ENCODE measurements around the gene IRF6. TPM values are rescaled to one million over a fixed set of nuclear protein-coding genes. Genes with fewer than 3 reads are reported as not detected.
A peak's percentile ranks its signal among the peaks of the same experiment; 100 is the strongest.

The IRF6 gene
- total RNA-seq, 1 donor from 2014 or later: 28.2 TPM

DNA sequence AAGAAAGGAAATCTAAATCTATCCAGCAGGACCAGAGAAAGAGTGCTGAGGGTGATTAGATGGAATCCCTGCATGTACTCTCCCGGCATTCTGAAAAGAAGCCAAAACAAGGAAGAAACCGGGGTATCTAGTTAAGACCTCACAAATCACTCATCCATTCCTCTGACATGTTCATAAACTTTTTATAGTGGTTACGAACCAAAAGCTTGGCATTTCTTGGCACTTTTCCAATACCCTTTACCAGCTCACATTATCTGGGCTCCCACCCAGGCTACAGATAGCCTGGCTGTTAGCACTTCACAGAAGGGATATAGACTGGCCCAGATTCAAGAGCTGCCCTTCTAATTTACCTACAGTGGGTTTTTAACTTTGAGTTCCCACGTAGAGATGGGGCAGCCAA lies 19.8 kb downstream of the IRF6 start:
- Mint-ChIP-seq H3K4me3 (no peak overlapping the region), H3K4me1 (ENCODE audit: unreplicated experiment) (peaks cover 26% of the 10 kb centered on the region), H3K36me3 (peaks cover 39% of the 10 kb centered on the region), H3K27me3 (peaks cover 21% of the 10 kb centered on the region), H3K9me3 (no peaks in the 10 kb centered on the region), H3K27ac (peak overlapping the region; percentile 98)
- TF ChIP-seq, protein P1, sequence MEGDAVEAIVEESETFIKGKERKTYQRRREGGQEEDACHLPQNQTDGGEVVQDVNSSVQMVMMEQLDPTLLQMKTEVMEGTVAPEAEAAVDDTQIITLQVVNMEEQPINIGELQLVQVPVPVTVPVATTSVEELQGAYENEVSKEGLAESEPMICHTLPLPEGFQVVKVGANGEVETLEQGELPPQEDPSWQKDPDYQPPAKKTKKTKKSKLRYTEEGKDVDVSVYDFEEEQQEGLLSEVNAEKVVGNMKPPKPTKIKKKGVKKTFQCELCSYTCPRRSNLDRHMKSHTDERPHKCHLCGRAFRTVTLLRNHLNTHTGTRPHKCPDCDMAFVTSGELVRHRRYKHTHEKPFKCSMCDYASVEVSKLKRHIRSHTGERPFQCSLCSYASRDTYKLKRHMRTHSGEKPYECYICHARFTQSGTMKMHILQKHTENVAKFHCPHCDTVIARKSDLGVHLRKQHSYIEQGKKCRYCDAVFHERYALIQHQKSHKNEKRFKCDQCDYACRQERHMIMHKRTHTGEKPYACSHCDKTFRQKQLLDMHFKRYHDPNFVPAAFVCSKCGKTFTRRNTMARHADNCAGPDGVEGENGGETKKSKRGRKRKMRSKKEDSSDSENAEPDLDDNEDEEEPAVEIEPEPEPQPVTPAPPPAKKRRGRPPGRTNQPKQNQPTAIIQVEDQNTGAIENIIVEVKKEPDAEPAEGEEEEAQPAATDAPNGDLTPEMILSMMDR (conservative IDR thresholded peaks at IDR 0.05): no peak
- DNase-seq (ENCODE audit: extremely low spot score, unreplicated experiment): no peak

GRCh38 chr1:209785592-209785991 lies 20.4 kb downstream of the IRF6 start:
- H3K4me3 Mint-ChIP-seq: no peak overlapping the region
- peaks cover 26% of the 10 kb centered on the region for H3K4me1 Mint-ChIP-seq (ENCODE audit: unreplicated experiment)
- peaks cover 19% of the 10 kb centered on the region for H3K27me3 Mint-ChIP-seq
- DNase-seq (ENCODE audit: extremely low spot score, unreplicated experiment): no peak
- peak overlapping the region; percentile 98 for H3K27ac Mint-ChIP-seq
- H3K36me3 Mint-ChIP-seq: peaks cover 34% of the 10 kb centered on the region
- no peaks in the 10 kb centered on the region for H3K9me3 Mint-ChIP-seq
- TF ChIP-seq, protein P1 (conservative IDR thresholded peaks at IDR 0.05): no peak

DNA sequence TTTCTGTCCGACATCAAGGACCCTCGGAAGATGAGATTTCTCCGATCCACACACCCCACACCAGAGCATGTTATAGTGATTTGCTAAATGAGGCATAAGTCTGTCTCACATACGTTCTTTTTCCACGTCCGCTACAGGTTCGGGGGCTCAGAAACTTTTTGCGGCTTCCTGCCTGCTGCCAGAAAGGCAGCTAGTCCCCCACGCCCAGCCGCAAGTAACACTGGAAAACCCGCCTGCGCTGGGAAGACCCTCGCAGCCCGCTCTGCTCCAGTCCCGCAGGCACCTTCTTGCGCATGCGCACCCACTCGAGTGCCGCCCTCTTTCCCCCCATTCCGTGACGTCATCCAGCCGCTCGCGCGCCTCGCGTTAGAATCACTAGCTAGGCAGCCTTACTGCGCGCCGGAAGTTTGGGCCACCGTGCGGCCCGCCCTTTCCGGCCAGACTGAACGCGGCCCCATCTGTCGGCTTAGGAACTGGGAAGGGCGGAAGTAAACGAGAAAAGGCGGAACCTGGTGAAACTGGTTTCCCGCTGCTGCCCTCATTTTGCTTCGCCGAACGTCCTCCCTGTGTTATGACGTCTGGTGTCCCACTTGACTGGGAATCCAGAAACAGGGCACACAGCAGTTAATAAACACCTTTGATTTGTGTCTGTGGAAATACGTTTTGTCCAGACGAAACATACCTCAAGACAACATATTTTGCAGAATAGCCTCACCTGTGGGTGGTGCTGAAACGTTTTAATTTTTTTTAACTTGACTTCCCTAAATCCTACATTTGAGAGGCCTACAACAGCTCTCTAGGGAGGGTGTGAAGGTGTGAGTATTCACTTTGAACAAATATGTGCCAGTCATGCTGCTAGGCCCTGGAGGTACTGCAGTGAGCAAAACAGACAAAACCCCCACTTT lies 21.4 kb downstream of the IRF6 start, which contains the start of gene C1orf74:
Gene C1orf74, minus strand, starts transcription at position 295 of the 905 bp plus-strand sequence. CDS start 925 bp downstream, outside the sequence.
- Mint-ChIP-seq H3K27ac (peak within 1 kb of the TSS; percentile 98), H3K36me3 (peaks cover 34% of the 10 kb centered on the region), H3K4me3 (peak within 1 kb of the TSS; percentile 96), H3K9me3 (no peaks in the 10 kb centered on the region), H3K4me1 (ENCODE audit: unreplicated experiment) (peaks cover 30% of the 10 kb centered on the region), H3K27me3 (peaks cover 14% of the 10 kb centered on the region)
- DNase-seq (ENCODE audit: extremely low spot score, unreplicated experiment): peak; percentile 100
- TF ChIP-seq, protein P1 (conservative IDR thresholded peaks at IDR 0.05): no peak

- TF ChIP-seq, protein P1 (conservative IDR thresholded peaks at IDR 0.05): no peak
- H3K9me3 Mint-ChIP-seq: no peaks in the 10 kb centered on the region
- H3K27me3 Mint-ChIP-seq: peaks cover 14% of the 10 kb centered on the region
- peak overlapping the region; percentile 98 for H3K27ac Mint-ChIP-seq
- peaks cover 38% of the 10 kb centered on the region for H3K36me3 Mint-ChIP-seq
- no peak for DNase-seq (ENCODE audit: extremely low spot score, unreplicated experiment)
- peak overlapping the region; percentile 96 for H3K4me3 Mint-ChIP-seq
- H3K4me1 Mint-ChIP-seq (ENCODE audit: unreplicated experiment): peaks cover 30% of the 10 kb centered on the region
These were observed 22.6 kb downstream of the IRF6 start for GRCh38 chr1:209783386-209783785.

- Mint-ChIP-seq H3K27ac (peak overlapping the region; percentile 83), H3K4me1 (ENCODE audit: unreplicated experiment) (peaks cover 21% of the 10 kb centered on the region), H3K36me3 (peaks cover 22% of the 10 kb centered on the region), H3K27me3 (peaks cover 3% of the 10 kb centered on the region), H3K9me3 (no peaks in the 10 kb centered on the region), H3K4me3 (peak overlapping the region; percentile 33)
- TF ChIP-seq, protein P1 (conservative IDR thresholded peaks at IDR 0.05): no peak
- no peak for DNase-seq (ENCODE audit: extremely low spot score, unreplicated experiment)
These were observed 25.7 kb downstream of the IRF6 start for GRCh38 chr1:209780268-209780667.
